ENCODE data around the gene FBXW2.
A peak's percentile ranks its signal among the peaks of the same experiment; 100 is the strongest.
"Not testable (repeated sequence)": the region's sequence is repeated elsewhere in the genome, so short reads cannot be mapped to it uniquely, and the experiment has no call there.

FBXW2 gene

DNA sequence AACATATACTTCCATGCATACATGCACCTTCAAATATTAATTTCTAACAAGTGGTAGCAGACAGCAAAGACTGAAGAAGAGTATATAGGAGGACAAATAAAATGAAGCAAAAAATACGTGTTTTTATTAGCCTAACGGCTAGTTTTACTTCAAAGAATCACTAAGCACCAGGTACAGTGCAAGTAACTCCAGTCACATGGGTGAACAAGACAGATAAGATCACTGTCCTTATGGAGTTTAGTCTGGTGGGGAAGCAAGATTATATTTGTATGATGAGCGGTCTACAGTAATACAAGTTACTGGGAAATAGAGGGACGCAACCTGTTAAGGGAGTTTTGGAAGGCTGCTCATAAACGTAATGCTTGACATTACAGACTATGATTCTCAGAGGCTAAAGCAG, 16.0 kb downstream of the FBXW2 start:
- no peak for DNase-seq

DNA sequence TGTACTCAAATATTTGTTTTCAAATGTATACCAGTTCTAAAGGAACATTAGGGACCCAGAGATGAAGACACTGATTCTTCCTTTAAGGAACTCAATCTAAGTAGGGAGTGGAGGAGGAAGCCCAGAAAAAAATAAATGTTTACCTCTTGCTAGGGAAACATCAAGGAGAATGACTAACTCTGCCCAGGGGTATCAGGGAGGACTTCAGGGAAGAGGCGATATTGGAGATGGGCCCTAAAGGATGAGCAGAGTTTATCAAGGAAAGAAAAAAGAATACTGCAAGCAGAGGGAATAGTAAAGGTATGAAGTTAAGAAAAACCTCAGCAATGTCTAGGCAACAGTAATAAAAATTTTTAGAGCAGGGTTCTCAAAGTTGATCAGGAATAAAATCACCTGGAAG, 16.4 kb downstream of the FBXW2 start:
- DNase-seq, result no peak

DNA sequence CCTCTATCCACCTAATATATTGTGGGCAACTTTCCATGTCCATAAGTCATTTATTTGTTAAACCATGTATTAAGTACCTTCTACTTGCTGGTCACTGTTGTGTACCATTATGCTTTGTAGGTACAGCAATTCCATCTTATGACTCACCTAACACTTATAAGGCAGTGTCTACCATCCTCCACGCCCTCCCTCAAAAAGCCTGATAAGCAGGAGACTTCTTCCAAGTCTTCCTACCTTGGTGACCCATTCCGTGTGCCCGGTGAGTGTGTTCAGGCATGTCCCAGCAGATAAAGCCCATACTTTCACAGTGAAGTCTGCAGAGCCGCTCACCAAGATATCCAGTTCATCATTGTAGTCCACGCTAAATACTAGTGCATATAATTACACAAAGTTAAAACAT, 17.4 kb downstream of the FBXW2 start:
- no peak for DNase-seq

DNA sequence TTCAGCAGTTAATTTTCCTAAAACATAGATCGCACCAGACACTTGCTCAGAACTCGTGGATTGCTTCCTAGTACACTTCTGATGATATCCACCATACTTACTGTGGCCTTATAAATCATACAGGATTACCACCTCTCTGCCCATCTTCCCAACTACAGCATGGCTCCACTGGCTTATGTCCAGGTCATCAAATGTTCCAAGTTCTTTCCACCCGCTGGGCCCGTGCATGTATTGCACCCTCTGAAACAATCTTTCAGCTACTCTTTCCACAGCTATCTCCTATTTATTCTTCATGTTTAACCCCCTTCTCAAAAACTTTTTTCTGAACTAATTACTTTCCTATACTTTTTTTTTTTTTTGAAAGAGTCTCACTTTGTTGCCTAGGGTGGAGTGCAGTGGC, 18.5 kb downstream of the FBXW2 start:
- no peak for DNase-seq

DNA sequence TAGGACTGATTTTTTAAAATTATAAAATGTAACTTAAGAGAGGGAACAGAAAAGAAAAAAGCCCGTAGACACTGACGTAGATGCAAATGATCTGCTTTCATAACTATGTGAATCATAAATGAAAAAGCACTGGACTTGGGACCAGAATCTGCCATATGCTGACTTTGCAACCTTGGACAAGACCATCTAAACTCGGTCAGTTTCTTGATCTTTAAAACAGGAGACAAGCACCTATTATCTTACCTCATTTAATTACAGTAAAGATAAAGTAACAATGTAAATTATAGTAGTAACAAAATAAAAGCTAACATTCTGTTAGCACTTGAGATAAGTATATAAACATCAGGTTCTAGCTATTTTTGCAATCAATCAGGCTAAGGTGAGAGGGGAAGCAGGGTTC, 20.0 kb downstream of the FBXW2 start:
- no peak for DNase-seq

DNA sequence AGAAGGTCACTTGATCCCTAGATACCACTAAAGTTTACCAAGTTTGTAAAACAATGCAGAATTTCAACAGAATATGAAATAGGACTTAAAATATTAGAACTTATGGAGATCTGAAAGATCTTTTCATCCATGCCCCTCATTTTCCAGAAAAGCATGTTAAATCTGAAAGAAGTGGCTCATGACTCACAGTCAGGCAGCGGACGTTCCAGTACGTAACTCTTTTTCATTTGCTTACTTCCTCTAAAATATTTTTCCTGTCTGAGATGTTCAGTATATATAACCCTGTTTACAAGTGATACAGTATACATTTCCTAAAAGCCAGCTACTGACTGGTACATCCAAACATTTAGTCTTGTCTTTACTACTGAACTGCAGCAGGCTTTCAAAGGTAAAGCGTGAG, 22.3 kb downstream of the FBXW2 start:
- no peak for DNase-seq

DNA sequence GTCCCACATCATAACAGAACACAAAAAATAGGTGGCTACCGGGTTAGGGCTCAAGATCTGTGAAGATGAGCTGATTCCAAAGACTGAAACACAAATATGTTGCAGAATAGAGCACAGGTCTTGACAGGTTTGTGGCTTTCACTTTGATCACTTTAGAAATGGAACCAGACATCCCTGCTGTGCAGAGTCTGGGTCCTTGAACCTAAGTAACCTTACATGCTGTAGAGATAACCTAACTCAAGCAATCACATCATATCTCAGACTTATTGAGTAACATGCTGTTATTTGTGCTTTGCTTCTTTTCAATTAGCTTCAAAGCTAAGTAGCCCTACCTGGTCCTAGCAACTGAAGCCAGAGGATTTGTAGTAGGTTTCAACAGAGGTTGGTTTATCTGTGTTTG, 24.3 kb downstream of the FBXW2 start:
- DNase-seq, result no peak

DNA sequence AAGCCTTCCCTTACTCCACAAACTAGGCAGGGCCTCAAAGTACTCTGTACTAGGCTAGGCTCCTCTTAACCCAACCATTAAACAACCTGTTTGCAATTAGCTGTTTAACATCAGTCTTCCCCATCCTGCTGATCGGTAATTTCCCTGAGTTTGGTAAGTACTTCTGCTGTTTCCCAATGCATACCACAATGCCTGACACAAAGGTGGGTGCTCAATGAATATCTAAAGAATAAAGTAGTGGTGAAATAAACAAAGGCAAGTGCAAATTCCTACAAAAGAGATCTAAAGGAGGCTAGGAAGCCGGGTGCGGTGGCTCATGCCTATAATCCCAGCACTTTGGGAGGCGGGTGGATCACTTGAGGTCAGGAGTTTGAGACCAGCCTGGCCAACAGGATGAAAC, 25.0 kb downstream of the FBXW2 start:
- no peak for DNase-seq

DNA sequence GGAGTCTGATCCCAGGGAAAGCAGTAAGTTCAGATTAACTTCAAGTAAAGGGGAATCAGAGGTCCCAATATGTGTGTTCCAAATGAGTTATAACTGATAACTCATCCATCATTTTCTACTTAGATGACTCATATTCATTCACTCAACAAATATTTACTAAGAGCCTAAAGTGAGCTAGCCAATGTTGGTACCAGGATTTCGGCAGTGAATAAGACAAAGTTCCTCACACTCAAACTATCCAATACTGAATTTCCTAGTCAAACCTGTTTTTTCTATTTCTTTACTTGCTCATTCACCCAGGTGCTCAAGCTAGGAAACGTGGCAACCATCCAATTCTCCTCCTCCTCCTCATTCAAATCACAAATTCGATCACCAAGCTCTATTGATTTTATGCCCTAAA, 25.8 kb downstream of the FBXW2 start:
- no peak for DNase-seq

DNA sequence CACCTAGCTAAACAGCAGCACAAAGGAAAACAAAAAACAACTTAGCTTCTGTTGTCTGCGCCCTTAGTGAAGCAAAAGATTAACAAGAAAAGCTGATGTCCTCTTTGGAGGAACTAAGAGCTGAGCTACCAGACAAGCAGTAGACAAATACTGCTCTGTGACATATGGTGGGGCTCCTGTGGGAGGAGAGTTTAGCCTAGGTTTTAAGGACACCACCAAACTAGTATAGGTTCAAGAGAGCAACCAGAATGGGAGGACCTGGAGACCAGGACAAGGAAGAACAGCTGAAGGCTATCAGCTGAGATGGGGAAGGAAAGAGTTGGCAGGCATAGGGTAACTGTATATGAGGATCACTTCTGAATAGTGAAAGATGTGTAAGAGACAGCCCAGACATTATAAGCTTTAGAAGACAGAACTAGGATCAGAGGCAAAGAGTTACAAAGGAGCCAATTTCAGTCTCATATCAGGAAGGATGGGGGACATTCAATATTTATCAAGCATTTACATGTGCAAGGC, 27.2 kb downstream of the FBXW2 start:
- DNase-seq, result no peak

DNA sequence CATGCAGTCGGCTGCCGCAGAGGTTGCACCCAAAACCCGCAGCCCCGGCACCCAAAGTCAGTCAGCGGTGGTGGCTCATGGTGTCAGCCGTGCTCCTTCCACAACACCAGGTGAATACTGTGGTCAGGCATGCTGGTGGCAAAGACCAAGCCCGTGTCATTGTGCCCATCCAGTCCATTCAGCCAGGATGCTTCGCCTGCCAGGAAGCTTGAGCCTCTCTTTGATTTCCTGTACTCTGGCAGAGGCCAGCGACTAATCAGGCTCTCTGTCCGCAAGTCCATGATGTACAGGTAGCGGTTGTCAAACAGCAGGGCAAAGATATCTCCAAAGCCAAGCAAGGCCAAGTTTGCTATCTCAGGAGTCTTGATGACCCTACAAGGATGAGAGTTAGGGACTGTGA, 28.7 kb downstream of the FBXW2 start:
- DNase-seq, result no peak

DNA sequence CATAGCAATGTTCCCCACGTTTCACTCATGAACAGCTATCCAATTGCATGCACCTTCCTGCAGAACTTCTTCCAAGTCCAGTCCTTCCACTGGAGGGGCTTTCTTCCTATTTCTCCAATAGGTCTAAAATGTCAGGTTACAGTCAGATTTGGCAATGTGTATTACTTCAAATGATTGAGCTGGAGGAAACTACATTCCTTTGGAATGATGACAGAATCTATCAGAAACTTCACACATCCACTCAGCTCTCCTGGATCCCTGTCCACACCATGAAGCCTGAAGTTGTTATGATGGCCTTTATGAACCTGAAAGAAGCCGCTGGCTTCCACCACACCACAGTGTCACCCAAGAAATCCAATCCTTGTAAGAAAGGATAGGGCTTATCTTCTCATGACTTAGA, 32.2 kb downstream of the FBXW2 start:
- no peak for DNase-seq

DNA sequence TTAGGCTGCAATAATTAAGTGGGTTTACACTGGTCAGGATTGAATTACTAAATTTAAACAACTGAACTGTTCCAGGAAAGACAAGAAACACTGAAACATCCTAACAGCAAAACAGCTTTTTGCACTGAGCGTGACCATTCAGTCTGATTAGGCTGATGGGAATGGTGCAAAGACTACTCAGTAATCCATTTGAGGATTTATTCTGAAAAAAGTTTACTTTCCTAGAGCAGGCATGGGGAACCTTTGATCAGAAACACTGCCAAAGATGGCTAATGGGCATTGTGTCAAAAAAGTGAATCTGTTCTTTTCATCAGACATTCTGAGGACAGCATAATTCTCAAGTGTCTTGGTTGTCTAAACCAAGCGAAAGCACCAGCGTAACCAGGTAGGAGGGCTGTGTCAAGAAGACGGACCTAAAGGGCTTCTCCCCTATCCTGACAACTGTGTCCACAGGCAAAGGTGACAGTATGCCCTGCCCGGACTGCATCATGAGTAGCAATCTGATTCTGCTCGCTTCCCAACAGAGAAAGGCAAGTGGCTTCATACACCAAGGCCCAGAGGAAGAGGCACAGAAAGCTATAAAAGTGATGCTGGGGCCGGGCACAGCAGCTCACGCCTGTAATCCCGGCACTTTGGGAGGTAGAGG, 33.3 kb downstream of the FBXW2 start:
- no peak for DNase-seq

DNA sequence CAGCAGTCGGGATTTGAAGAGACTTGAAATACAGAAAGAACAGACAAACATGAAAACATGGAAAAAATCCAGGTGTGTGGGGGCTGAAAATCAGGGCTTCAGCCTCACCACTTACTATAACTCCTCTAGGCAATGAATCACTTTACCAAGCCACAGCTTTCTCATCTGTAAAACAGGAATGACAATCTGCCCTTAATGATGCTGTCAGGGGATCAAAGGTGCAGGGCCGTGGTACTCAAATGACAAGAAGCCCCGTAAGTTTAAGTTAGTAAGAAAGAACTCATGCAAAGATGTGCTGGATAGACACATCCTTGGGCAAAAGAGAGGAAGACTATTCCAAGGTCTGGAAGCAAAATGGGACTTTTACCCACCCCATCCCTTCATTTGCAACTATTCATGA, 34.7 kb downstream of the FBXW2 start:
- no peak for DNase-seq

DNA sequence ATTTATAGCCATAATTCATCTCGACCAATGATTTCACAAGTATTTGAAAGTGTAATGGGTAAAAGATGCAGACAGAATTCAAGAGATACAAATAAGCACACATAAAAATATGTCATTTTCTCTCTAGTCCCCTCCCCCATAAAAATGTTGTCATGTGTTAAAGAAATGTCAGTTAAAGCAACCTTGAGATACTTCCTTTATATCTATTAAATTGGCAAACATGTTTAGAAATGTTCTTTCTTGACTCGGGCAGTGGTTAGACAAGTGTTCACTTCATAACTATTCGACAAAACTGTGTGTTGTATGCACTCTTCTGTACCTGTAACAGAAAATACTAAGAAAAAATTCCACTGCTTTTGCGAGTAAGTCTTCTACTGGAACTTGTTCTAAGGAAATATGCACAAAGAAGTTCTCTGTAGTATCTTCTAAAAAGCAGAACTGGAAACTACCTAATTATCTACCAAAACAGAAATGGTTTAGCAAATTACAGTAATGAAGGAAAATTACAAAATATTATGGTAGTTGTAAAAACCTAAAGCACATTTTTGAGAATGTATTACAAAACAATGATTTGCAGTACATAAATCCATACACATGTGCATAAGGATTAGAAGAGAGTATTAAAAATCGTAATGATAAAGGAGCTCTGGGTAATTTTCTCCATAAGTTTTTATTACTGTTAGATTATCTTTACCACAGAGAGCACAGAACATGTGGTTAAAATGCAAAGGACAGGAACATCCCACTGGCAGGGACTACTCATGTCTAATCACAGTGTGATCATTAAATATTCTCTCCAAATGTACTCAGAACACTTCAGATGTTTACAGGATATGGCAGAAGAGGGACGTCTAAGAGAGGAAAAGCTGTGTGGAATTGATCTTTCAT, 35.9 kb downstream of the FBXW2 start:
- DNase-seq, result no peak

DNA sequence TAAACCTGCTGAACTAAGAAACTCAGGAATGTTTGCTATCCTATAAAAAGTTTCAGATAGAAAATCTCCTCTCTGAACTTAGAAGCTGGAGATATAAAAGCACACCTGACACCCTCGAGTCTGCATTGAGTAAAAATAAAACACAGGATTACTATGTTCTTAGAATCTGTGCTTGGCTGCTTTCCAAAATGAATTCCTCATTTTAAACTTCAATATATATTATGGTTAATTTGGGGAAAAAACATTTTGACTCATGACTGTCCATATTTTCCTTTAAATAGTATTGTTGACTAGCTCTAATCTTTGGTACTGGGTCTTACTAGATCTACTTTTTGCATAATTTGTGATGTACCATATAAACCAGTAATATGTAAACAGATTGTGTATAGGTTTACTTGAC, 36.7 kb downstream of the FBXW2 start:
- no peak for DNase-seq

DNA sequence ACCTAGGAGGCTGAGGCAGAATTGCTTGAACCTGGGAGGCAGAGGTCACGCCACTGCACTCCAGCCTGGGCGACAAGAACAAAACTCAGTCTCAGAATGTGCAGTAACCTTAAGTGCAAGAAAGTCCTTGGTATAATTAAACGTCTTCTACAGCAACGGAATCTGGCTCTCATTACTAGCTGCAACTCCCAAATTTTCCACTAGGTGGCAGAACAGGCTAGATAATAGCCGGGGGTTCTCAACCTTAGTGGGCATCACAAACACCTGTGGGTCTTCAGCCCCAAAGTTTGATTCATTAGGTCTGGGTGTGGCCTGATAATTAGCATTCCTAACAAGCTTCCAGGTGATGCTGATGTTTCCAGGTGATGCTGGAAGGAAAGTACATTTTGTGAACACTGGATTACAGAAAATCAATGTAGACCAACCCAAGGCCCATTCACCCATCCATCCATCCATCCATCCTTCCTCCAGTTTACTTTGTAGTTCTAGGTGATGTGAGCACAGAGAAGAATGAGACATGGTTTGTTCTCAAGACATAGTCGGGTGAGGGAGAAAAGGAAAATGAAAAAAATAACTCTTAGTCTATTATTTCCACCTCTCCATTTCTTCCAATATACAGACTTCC, 37.3 kb downstream of the FBXW2 start:
- peak; percentile 1 for DNase-seq

DNA sequence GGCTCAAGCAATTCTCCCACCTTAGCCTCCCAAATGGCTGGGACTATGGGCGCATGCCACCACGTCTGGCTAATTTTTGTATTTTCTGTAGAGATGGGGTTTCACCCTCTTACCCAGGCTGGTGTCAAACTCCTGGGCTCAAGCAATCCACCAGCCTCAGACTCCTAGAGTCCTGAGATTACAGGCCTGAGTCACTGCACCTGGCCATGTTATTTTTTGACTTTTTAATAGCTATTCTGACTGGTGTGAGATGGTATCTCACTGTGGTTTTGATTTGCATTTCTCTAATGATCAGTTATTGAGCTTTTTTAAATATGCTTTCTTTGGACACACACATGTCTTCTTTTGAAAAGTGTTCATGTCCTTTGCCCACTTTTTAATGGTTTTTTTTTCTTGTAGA, 38.2 kb downstream of the FBXW2 start:
- no peak for DNase-seq

DNA sequence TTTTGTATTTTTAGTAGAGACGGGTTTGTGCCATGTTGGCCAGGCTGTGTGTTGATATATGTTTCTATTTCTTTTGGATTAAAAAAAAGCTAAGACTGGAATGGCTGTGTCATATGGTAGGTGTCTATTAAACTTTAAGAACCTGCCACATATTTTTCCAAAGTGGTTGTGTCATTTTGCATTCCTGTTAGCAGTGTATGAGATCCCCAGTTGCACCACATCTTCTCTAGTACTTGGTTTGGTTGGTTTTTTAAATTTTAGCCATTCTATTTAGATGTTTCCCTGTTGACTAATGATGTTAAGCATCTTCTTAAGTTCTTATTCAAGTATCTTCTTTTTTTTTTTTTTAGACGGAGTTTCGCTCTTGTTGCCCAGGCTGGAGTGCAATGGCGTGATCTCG, 42.8 kb downstream of the FBXW2 start:
- no peak for DNase-seq

DNA sequence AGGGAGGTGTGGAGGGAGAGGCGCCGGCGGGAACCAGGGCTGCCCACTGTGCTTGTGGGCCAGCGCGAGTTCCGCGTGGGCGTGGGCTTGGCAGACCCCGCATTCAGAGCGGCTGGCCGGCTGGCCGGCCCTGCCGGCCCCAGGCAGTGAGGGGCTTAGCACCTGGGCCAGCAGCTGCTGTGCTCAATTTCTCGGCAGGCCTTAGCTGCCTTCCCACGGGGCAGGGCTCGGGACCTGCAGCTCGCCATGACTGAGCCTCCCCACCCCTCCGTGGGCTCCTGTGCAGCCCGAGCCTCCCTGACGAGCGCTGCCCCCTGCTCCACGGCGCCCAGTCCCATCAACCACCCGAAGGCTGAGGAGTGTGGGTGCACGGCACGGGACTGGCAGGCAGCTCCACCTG, 46.9 kb downstream of the FBXW2 start:
- not testable (repeated sequence) for DNase-seq

DNA sequence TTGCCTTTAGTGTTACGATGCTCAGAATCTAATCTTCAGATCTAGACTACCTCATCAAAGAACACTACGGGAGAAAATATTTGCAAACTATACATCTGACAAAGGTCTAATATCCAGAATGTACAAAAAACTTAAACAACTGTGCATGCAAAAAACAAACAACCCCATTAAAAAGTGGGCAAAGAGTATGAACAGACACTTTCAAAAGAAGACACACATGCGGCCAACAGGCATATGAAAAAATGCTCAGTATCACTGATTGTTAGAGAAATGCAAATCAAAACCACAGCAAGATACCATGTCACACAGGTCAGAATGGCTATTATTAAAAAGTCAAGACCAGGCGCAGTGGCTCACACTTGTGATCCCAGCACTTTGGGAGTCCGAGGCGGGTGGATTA, 47.9 kb downstream of the FBXW2 start:
- no peak for DNase-seq

DNA sequence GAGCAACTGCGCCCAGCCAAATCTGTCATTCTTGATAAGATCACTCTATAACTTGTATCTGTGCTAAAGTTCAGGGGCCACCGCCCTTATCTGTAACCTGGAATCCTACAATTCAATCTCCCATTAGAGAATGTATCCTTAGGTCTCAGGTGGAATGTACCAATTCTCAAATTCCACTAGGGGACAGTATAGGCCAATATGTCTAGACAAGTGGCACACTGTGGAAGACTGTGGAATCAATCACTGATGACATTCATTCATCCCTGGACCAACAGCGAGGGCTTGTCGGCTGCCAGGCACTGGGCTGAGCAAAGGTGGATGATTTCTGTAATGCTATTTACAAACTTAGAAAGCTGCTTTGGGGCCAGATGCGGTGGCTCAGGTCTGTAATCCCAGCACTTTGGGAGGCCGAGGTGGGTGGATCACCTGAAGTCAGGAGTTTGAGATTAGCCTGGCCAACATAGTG, 50.2 kb downstream of the FBXW2 start:
- DNase-seq, result no peak

DNA sequence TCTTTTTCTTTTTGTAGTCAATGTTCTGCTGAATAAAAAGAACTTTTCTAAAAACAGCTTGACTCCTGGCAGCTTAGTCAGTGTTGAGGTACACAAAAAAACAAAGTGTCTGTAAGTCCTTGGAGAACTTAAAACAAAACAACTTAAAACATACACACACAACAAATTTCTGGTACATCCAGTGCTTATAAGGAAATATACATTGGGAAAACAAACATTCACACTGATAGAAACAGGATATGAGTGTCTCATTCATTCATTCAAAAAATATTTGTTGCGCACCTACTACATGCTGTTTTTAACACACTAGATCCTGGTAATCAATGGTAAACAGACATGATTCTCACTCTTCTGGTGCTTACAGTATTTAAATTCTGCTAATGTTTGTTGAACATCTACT, 51.5 kb downstream of the FBXW2 start:
- DNase-seq, result no peak

DNA sequence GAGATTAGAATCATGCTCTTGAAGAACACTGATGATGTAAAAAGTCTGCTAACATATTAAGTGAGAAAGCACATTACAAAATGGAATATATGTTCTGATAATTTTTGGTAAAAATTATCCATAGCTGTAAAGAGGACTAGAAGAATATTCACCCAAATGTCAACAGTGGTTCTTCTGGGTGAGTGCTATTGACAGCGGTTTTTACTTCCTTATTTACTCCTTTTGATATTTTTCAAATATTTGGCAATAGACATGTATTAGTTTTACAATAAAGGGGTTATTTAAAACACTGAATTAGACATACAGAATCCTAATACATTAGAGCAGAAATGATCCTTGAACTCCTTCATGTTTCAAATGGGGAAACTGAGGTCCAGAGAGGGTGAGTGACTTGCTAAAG, 52.0 kb downstream of the FBXW2 start:
- DNase-seq, result no peak

Data from NK-92 treated with Interleukin-12 subunit alpha and Interleukin-12 subunit beta, amount 100 ng/mL, for 24 hours (cell line).